ENCODE measurements around the gene IFT80. TPM values are rescaled to one million over a fixed set of nuclear protein-coding genes. Genes with fewer than 3 reads are reported as not detected.
"Not testable (repeated sequence)": the region's sequence is repeated elsewhere in the genome, so short reads cannot be mapped to it uniquely, and the experiment has no call there.

Gene IFT80
- total and polyA plus RNA-seq, 2 experiments from 2014 or later, result 14.1 to 33.0 TPM

GRCh38 chr3:160365869-160366522 is 33.0 kb downstream of the IFT80 start:
- TF ChIP-seq ZNF462 (CRISPR knock-in tag; IDR thresholded peaks at IDR 0.05) (no peak), STAT1 (IDR thresholded peaks at IDR 0.05; ENCODE audit: unreplicated experiment) (no peak), EZH2 (IDR thresholded peaks at IDR 0.05; ENCODE audit: low read depth, unreplicated experiment) (no peak), REST (IDR thresholded peaks at IDR 0.05; ENCODE audit: unreplicated experiment) (no peak), EZH2phosphoT487 (IDR thresholded peaks at IDR 0.05; ENCODE audit: unreplicated experiment) (no peak)
- Histone ChIP-seq H3K27me3 (ENCODE audit: insufficient read depth) (no peaks in the 10 kb centered on the region), H3K27ac (ENCODE audit: low read depth) (no peak overlapping the region), H3K4me1 (ENCODE audit: insufficient read depth) (no peaks in the 10 kb centered on the region), H3K4me3 (no peak overlapping the region), H4K20me1 (replicated peaks; ENCODE audit: insufficient read depth) (0 out of 2 replicates have a peak, but pooled peaks cover 3% of the 10 kb centered on the region), H3F3A (replicated peaks; ENCODE audit: low read depth) (no peaks in the 10 kb centered on the region), H3K36me3 (ENCODE audit: insufficient read depth) (no peaks in the 10 kb centered on the region), H3K9me2 (ENCODE audit: insufficient read depth) (no peaks in the 10 kb centered on the region), H2AFZ (no peak overlapping the region), H3K79me2 (replicated peaks; ENCODE audit: insufficient read depth) (no peaks in the 10 kb centered on the region), H3K4me2 (no peak overlapping the region)
- no peaks in the 10 kb centered on the region for H3K27me3 Mint-ChIP-seq (ENCODE audit: insufficient read depth, low read depth, poor library complexity)
- H3K4me3 Mint-ChIP-seq, result no peak overlapping the region
- no peak for ATAC-seq
- no peaks in the 10 kb centered on the region; the same call in 2 of the 3 replicates for H3K9me3 Mint-ChIP-seq
- no peaks in the 10 kb centered on the region for H3K36me3 Mint-ChIP-seq (ENCODE audit: low read depth)
- DNase-seq (ENCODE audit: low spot score), result no peak
- H3K27ac Mint-ChIP-seq, result no peak overlapping the region
- no peaks in the 10 kb centered on the region for H3K4me1 Mint-ChIP-seq

- not testable (repeated sequence) for ATAC-seq; H3K27me3 Mint-ChIP-seq (ENCODE audit: insufficient read depth, low read depth, poor library complexity); H3K9me3 Mint-ChIP-seq; H3K4me2 ChIP-seq; H3K4me3 ChIP-seq; H3K4me3 Mint-ChIP-seq; H3F3A ChIP-seq (replicated peaks; ENCODE audit: low read depth); DNase-seq (ENCODE audit: low spot score); H3K9me2 ChIP-seq (ENCODE audit: insufficient read depth); H3K36me3 Mint-ChIP-seq (ENCODE audit: low read depth); H3K27me3 ChIP-seq (ENCODE audit: insufficient read depth); H3K27ac Mint-ChIP-seq; H4K20me1 ChIP-seq (replicated peaks; ENCODE audit: insufficient read depth); H3K36me3 ChIP-seq (ENCODE audit: insufficient read depth); H3K4me1 Mint-ChIP-seq; H3K79me2 ChIP-seq (replicated peaks; ENCODE audit: insufficient read depth); H2AFZ ChIP-seq; H3K4me1 ChIP-seq (ENCODE audit: insufficient read depth); H3K27ac ChIP-seq (ENCODE audit: low read depth)
These were observed 36.1 kb downstream of the IFT80 start for GRCh38 chr3:160362896-160363295.

All from GM23338 (cell line).